Head of caudate nucleus (tissue), 42 donors: Measurements from ENCODE around the gene PHGDH.
"Not testable (repeated sequence)": the region's sequence is repeated elsewhere in the genome, so short reads cannot be mapped to it uniquely, and the experiment has no call there.

ENCODE experiments used
- DNase-seq, 42 donors: peaks; one replicate each; pipeline versions ENCODE4 v3.0.0 to v3.0.0-alpha.2; 2020 to 2021; ENCODE audit warnings: mixed read lengths in 7 of 42
- intact Hi-C: fragments of 100-400 bp; cut with DNase I; formaldehyde crosslinking; loops from one replicate; pipeline ENCODE4 v1.15.0; 2022

Gene PHGDH

GRCh38 chr1:119779869-119780356, 68.2 kb downstream of the PHGDH start:
- peak in 1 of 42 donors; percentile 30 for DNase-seq
- intact Hi-C loops: no loop called here

- DNase-seq: peak in 1 of 42 donors; percentile 22
Observed at GRCh38 chr1:119781434-119782210, 69.9 kb downstream of the PHGDH start.

GRCh38 chr1:119782631-119783325, 71.0 kb downstream of the PHGDH start:
- peak in 1 of 42 donors; percentile 17 for DNase-seq
- intact Hi-C loops: no loop called here

More at GRCh38 chr1:119781434-119782210, 69.9 kb downstream of the PHGDH start:
- intact Hi-C loops: no loop called here

- intact Hi-C loops: no loop called here
Observed at GRCh38 chr1:119783354-119784185, 71.8 kb downstream of the PHGDH start.

GRCh38 chr1:119784191-119784781, 72.6 kb downstream of the PHGDH start:
- intact Hi-C loops: no loop called here
- DNase-seq: peak in 1 of 42 donors; percentile 24

More at GRCh38 chr1:119783354-119784185, 71.8 kb downstream of the PHGDH start:
- peak in 1 of 42 donors; percentile 25 for DNase-seq

- intact Hi-C loops: not testable (repeated sequence)
- peak in 1 of 42 donors; percentile 25 for DNase-seq
Observed at GRCh38 chr1:119786046-119786445, 74.3 kb downstream of the PHGDH start.

- intact Hi-C loops: not testable (repeated sequence)
- DNase-seq: peak in 1 of 42 donors; percentile 27
Observed at GRCh38 chr1:119786473-119787050, 74.8 kb downstream of the PHGDH start.

- intact Hi-C loops: no loop called here
- DNase-seq: peak in 1 of 42 donors; percentile 1
Observed at GRCh38 chr1:119787776-119788175, 76.0 kb downstream of the PHGDH start.

- DNase-seq: no peak
- intact Hi-C loops: no loop called here
Observed at GRCh38 chr1:119790451-119791198, 78.9 kb downstream of the PHGDH start.

GRCh38 chr1:119791377-119791776, 79.6 kb downstream of the PHGDH start:
- DNase-seq: no peak
- intact Hi-C loops: no loop called here
